Measurements from ENCODE around the gene DRAP1.

The DRAP1 gene
- long read RNA-seq, transcript DRAP1-201 (7 exons, 989 nt), result major isoform, 15 of 15 reads
- long read RNA-seq, partial matches to known transcripts, result 0 of 15 reads
- long read RNA-seq, other reads (novel, unspliced or antisense), result 0 of 15 reads

GRCh38 chr11:65919141-65919572, at the start of gene DRAP1:
DRAP1 (plus strand) TSS chr11:65919426; CDS start chr11:65919502, 76 bp downstream.
- TF ChIP-seq POLR2AphosphoS5 (IDR thresholded peaks at IDR 0.05; ENCODE audit: low read depth) (peak; percentile 33), SPI1 (IDR thresholded peaks at IDR 0.05; ENCODE audit: borderline replicate concordance, low read depth) (peak; percentile 14; the same call in 1 of the 2 replicates), GABPA (IDR thresholded peaks at IDR 0.05; ENCODE audit: low read depth) (peak; percentile 37; the same call in 1 of the 2 replicates), REST (IDR thresholded peaks at IDR 0.05; ENCODE audit: insufficient replicate concordance, low read depth) (no peak)
- TF ChIP-seq, protein P1, sequence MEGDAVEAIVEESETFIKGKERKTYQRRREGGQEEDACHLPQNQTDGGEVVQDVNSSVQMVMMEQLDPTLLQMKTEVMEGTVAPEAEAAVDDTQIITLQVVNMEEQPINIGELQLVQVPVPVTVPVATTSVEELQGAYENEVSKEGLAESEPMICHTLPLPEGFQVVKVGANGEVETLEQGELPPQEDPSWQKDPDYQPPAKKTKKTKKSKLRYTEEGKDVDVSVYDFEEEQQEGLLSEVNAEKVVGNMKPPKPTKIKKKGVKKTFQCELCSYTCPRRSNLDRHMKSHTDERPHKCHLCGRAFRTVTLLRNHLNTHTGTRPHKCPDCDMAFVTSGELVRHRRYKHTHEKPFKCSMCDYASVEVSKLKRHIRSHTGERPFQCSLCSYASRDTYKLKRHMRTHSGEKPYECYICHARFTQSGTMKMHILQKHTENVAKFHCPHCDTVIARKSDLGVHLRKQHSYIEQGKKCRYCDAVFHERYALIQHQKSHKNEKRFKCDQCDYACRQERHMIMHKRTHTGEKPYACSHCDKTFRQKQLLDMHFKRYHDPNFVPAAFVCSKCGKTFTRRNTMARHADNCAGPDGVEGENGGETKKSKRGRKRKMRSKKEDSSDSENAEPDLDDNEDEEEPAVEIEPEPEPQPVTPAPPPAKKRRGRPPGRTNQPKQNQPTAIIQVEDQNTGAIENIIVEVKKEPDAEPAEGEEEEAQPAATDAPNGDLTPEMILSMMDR (IDR thresholded peaks at IDR 0.05; ENCODE audit: insufficient read depth, low read length), result no peak
- peak; percentile 96 to 98 for DNase-seq (ENCODE audit: low read depth in 1 of 2, low spot score in 1 of 2)
- Histone ChIP-seq H3K27me3 (ENCODE audit: insufficient read depth, poor library complexity, severe bottlenecking) (no peaks in the 10 kb centered on the region), H3K4me3 (replicated peaks; ENCODE audit: insufficient read depth, low read length) (peak within 1 kb of the TSS; percentile 86), H3K27ac (replicated peaks) (peak within 1 kb of the TSS; percentile 86)

DNA sequence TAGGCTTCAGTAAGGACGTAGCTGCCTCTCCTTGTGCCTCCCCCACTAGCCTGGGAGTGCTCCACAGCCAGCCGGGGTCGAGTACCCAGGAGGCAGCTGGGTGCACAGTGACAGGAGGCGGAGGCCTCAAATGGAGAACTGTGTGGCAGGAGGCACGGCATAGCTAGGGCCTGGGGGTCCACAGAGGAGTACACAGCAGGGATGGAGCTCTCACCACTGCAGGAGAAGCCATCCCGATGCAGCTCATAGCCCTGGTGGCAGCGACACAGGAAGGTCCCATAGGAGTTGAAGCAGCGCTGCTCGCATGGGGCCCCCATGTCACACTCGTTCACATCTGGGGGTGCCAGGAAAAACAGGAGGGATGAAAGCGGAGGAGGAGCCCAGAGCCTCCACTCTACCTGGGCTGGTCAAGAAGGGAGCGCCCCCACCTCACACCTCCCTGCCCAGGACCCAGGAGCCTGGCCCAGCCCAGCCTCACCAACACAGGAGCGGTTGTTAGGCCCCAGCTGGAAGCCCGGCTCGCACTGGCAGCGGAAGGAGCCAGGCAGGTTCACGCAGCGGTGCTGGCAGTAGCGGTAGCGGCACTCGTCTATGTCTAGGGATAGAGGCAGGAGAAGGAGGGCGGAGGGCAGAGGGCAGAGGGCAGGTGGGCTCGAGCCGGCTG, 49.5 kb upstream of the DRAP1 start:
- H3K27me3 ChIP-seq (ENCODE audit: insufficient read depth, poor library complexity, severe bottlenecking), result no peaks in the 10 kb centered on the region
- TF ChIP-seq POLR2AphosphoS5 (IDR thresholded peaks at IDR 0.05; ENCODE audit: low read depth) (peak; percentile 24; the same call in 1 of the 2 replicates), GABPA (IDR thresholded peaks at IDR 0.05; ENCODE audit: low read depth) (no peak)
- H3K27ac ChIP-seq (replicated peaks), result no peak overlapping the region
- DNase-seq (ENCODE audit: low read depth in 1 of 2, low spot score in 1 of 2), result no peak
- no peak overlapping the region for H3K4me3 ChIP-seq (replicated peaks; ENCODE audit: insufficient read depth, low read length)

DNA sequence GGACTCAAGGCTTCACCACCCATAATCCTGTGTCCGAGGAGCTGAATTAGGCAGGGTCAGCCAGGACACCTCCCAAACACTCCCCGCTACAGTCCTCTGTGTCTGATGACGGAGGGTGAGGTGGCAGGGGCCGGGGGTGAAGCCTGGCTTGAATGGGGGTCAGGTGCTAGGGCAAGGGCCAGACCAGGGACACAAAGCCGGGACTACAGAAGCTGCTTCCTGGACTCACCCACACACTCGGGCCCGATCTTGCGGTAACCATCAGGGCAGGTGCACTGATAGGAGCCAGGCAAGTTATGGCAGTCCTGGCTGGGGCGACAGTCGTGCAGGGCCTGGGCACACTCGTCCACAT, 48.9 kb upstream of the DRAP1 start:
- no peak overlapping the region for H3K27ac ChIP-seq (replicated peaks)
- no peak for TF ChIP-seq SPI1 (IDR thresholded peaks at IDR 0.05; ENCODE audit: borderline replicate concordance, low read depth)
- no peak for TF ChIP-seq REST (IDR thresholded peaks at IDR 0.05; ENCODE audit: insufficient replicate concordance, low read depth)
- TF ChIP-seq GABPA (IDR thresholded peaks at IDR 0.05; ENCODE audit: low read depth), result no peak
- TF ChIP-seq, protein P1 (IDR thresholded peaks at IDR 0.05; ENCODE audit: insufficient read depth, low read length), result no peak
- TF ChIP-seq POLR2AphosphoS5 (IDR thresholded peaks at IDR 0.05; ENCODE audit: low read depth), result no peak; the same call in 1 of the 2 replicates
- no peak for DNase-seq (ENCODE audit: low read depth in 1 of 2, low spot score in 1 of 2)
- no peaks in the 10 kb centered on the region for H3K27me3 ChIP-seq (ENCODE audit: insufficient read depth, poor library complexity, severe bottlenecking)
- no peak overlapping the region for H3K4me3 ChIP-seq (replicated peaks; ENCODE audit: insufficient read depth, low read length)

DNA sequence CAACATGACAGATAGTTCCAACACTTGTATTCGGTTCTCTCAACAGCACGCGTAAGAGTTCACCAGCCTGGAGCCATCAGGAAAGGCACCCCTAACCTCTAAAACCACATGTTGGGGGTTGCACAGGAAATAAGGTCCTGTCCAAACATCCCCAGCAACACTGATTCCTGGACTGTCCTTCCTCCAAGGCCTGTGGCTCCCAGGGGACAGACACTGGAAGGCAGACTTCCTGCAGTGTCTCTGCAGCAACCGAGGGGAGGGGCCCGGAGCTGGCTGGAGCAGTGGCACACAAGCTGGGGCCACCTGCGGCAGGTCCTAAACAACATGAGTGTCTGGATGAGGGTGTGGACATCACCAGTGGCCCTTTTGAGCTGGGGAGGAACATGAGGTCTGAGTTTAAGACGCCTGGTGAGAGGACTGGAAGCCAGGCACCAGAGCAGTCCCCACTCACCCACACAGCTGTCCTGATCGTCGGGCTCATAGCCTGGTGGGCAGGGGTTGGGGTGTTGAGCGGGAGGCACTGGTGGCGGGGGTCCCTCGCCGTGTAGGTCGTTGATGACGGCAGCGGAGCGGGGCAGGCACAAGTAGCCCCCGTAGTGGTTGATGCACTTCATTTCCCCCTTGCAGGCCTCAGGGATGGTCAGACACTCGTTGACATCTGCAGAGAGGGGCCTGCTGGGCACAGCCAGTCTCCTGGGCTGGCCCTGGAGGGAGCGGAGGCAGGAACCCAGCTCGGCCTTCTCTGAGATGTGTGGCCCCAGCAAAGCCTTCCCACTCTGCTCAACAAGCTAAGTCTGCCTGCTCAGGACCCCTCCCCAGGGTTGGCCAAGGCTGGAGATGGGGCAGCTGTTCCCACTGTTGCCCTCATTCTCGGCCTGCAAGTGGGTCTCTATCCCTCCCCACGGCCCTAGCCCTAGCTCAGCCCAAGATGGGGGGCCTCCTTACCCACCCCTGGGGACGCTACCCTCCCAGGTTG, 48.2 kb upstream of the DRAP1 start:
- Histone ChIP-seq H3K27ac (replicated peaks) (no peak overlapping the region), H3K4me3 (replicated peaks; ENCODE audit: insufficient read depth, low read length) (no peak overlapping the region), H3K27me3 (ENCODE audit: insufficient read depth, poor library complexity, severe bottlenecking) (no peaks in the 10 kb centered on the region)
- DNase-seq (ENCODE audit: low read depth in 1 of 2, low spot score in 1 of 2), result peak in 1 of 2 experiments; percentile 68
- TF ChIP-seq REST (IDR thresholded peaks at IDR 0.05; ENCODE audit: insufficient replicate concordance, low read depth) (no peak), SPI1 (IDR thresholded peaks at IDR 0.05; ENCODE audit: borderline replicate concordance, low read depth) (no peak), POLR2AphosphoS5 (IDR thresholded peaks at IDR 0.05; ENCODE audit: low read depth) (no peak), GABPA (IDR thresholded peaks at IDR 0.05; ENCODE audit: low read depth) (no peak)
- TF ChIP-seq, protein P1 (IDR thresholded peaks at IDR 0.05; ENCODE audit: insufficient read depth, low read length), result no peak
